Umbilical cord (tissue), 2 donors: ENCODE results near the gene TAPBP. TPM values are rescaled to one million over a fixed set of nuclear protein-coding genes. Genes with fewer than 3 reads are reported as not detected.
A peak's percentile ranks its signal among the peaks of the same experiment; 100 is the strongest.
"Not testable (repeated sequence)": the region's sequence is repeated elsewhere in the genome, so short reads cannot be mapped to it uniquely, and the experiment has no call there.

Source experiments
- DNase-seq: peaks from one replicate; pipeline ENCODE4 v3.0.0-alpha.2; 2015; ENCODE audit warnings: low spot score
- total RNA-seq: library from RNA; depleted of rRNA; stranded (reverse); fragments of >200 nt; gene quantifications from one replicate; pipeline ENCODE4 v1.2.3, GENCODE V29; 2014; ENCODE audit warnings: low replicate concordance; ENCODE audit not compliant: insufficient read depth

TAPBP gene
- total RNA-seq, 1 donor from 2014 or later = 29.4 TPM

DNA sequence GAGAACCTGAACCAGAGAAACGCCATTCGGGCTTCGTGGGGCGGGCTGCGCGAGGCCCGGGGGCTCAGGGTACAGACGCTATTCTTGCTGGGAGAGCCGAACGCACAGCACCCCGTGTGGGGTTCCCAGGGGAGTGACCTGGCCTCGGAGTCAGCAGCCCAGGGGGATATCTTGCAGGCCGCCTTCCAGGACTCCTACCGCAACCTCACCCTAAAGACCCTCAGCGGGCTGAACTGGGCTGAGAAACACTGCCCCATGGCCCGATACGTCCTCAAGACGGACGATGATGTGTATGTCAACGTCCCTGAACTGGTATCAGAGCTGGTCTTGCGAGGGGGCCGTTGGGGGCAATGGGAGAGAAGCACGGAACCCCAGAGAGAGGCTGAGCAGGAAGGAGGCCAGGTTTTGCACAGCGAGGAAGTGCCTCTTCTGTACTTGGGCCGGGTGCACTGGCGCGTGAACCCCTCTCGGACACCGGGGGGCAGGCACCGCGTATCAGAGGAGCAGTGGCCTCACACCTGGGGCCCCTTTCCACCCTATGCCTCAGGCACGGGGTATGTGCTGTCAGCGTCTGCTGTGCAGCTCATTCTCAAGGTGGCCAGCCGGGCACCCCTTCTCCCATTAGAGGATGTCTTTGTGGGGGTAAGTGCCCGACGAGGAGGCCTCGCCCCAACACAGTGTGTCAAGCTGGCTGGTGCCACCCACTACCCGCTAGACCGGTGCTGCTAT, 36.1 kb downstream of the TAPBP start:
- no peak for DNase-seq

DNA sequence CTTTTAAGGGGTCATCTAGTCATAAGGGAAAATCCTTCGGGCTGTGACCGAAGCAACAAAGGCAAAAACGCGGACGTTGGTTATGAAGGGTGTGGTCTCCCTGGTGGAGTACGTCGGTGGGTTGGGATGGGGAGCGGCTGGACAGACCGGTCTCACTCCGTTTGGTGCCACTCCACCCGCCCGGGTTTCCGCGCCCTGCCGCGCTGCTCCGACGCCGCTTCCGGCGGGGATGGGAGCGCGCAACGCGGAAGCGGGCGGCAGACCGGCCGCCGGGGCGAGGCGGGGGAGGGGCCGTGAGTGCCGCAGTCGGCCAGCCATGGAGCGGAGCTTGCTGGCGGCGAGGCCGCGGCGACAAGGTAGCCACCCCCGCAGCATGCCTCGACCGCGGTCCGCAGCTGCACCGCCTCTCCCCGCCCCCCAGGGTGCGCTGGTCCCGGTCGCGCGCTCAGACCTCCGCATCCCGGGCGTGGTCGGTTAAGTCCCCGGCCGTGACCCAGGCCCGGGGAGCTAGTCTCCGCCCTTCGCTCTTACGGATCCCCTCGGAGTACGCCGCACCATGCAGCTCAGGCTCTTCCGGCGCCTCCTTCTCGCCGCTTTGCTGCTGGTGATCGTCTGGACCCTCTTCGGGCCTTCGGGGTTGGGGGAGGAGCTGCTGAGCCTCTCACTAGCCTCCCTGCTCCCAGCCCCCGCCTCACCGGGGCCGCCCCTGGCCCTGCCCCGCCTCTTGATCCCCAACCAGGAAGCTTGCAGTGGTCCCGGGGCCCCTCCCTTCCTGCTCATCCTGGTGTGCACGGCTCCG, 36.8 kb downstream of the TAPBP start, which contains the start of gene B3GALT4:
B3GALT4 (plus strand) TSS at position 260 of the 799 bp plus-strand sequence; CDS start at position 557, 297 bp downstream.
- DNase-seq = peak; percentile 86

DNA sequence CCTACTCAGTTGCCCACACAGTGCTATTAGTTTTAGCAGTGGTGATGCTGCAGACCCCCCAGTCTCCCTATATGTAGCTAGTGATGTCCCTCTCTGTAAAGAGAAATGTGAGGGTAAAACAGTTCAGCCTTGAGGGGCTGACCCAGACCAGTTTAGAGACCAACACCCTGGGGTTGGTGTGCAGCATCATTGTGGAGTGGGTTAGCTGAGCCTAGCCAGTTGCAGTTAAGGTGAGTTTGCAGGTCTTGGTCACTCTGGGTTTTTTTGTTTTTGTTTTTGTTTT, 37.4 kb downstream of the TAPBP start:
- no peak for DNase-seq

DNA sequence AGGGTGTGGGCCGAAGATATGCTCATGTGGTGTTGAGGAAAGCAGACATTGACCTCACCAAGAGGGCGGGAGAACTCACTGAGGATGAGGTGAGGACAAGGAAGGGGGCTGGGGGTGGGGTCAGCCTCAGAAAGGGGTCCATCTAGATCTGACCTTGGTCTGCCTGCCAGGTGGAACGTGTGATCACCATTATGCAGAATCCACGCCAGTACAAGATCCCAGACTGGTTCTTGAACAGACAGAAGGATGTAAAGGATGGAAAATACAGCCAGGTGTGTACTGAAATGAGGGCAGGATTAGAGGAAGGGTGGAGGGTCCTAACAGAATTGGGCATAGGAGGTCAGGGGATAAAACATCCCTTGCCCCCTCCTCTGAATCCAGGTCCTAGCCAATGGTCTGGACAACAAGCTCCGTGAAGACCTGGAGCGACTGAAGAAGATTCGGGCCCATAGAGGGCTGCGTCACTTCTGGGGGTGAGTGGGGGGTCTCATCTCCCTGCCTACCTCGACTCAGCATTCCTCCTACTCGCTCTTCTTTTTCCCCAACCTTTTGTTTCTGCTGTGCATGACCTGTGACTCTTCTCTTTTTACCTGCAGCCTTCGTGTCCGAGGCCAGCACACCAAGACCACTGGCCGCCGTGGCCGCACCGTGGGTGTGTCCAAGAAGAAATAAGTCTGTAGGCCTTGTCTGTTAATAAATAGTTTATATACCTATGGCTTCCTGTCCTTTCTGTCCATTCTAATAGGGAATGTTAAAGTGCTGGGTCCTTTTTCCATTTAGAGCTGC, 37.9 kb downstream of the TAPBP start:
- not testable (repeated sequence) for DNase-seq

DNA sequence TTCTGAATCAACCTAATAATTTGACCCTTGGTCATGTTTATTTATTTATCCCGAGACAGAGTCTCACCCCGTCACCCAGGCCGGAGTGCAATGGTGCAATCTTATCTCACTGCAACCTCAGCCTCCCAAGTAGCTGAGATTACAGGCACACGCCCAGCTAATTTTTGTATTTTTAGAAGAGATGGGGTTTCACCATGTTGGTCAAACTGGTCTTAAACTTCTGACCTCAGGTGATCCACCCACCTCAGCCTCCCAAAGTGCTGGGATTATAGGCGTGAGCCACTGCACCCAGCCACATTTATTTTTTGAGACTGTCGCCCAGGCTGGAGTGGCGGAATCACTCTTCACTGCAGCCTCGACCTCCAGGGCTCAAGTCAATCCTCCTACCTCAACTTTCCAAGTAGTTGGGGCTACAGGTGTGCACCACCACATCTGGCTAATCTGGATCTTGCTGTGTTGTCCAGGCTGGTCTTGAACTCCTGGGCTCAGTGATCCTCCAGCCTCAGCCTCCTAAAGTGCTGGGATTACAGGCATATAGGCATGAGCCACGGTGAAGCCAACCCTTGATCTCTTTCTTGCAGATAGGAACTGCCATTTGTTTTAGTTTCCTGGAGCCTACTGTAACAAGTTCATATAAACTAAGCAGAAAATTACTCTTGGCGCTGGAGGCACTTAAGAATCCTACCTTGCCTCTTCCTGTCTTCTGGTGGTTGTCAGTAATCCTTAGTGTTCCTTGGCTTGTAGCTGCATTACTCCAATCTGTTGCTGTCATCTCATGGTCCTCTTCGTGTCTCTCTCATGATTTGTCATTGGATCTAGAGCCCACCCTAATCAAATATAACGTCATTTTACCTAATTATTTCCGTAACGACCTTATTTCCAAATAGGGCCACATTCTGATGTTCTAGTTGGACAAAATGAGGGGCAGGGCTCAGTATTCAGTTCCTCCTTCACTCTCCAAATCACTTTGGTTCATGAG, 39.7 kb downstream of the TAPBP start:
- DNase-seq = no peak

DNA sequence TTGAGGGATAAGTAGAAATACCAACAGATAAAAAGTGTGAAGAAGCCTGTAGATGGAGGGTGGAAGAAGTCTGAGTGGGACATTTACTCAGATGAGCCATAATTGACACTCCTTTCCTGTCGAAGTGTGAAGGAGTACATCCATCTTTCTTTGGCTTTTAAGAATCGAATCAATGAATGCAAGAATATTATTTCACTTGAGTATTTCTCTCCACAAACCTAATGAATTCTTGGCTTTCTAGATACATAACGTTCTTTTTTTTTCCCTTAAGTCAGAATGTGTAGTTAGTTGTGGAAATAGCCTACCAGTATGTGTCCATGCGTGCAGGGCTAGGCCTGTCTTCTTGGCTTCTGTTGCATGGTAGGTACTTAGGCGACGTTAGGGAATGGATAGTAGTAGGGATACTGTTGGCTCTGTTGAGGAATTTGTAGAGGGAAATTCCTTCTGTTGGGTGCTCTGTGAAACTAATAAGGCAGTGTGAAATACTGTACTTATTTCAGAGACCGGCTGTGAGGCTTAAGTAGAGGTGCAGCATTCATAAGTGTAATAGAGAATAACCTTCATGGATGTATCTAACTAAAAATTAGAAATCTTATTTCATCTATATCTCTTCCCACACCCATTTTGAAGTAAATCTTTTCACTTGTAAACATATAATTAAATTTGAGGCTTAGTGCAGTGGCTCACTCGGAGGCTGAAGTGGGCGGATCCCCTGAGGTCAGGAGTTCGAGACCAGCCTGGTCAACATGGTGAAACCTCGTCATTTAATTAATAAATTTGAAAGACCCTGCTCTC, 40.6 kb downstream of the TAPBP start:
- DNase-seq = no peak

DNA sequence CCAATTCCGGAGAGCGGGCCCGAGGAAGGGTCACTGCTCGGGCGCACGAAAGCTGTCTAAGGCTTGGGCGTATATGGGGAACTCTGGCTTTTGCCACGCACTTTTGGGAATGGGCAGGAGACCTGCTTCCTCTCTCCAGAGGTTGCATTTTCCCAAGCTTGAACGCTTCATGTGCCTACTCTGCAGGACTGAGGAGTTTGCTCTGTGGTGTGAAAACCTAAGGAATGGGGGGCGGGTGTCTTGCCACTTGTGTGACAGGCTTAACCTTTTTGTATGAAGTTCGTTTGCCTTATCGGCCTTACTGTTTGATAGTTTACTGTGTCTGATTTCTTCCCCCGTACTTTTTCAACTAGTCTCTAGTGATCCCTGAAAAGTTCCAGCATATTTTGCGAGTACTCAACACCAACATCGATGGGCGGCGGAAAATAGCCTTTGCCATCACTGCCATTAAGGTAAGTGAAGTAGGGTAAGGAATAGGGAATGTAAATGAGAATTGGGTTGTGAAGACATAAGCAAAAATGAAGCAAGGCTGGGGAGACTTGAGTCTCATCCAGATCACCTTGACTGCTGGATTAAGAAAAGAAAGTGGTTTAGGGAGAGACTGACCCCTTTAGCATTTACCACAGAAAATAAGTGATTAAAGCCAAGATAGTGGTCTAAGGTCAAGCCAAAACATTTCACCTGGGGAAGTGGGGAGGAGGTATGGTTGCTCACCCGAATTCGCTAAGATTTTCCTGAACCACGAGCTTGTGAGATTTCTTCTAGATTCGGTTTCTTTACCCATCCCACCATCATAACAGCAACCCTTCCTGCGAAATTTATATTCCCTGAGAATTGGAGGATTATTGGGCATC, 41.4 kb downstream of the TAPBP start:
- no peak for DNase-seq

DNA sequence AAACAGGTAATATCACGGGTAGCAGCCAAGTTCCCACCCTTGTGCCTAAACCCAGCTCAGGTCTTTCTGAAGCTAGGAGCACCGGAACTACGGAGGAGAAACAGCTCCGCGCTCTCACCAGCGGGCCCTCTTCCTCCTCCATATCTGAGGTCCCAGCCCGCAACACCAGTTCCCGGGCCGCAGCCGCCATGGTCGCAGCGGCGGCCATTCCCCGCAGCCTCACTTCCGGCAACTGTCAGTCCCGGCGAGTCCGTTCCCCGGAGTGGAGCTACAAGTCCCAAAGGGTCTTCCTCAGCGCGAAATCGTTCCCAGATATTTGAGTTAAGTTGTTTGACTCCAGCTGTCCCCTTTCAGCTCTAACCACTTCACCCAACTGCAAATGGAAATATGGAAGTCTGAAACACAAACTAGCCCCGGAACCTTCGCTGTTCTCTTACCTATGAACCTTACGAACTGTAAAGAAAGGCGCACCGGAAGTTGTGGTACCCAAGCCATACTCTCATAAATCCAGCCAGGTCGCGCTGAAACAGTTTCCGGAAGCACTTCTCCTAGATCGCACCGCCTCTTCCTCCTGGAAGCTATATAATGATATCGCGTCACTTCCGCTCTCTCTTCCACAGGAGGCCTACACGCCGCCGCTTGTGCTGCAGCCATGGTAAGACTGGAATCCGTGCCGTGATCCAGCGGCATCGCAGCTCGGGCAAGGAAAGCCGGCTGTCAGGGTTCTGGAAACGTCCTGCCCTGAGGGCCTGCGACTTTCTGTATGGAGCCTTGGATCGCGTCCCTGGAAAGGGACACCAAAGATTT, 42.2 kb downstream of the TAPBP start, which contains the start of the genes RPS18 and VPS52:
RPS18 (plus strand) TSS at position 608 of the 807 bp plus-strand sequence; CDS start at position 653, 45 bp downstream.
VPS52 (minus strand) TSS at position 409 of the 807 bp plus-strand sequence; CDS start at position 208, 201 bp downstream.
- DNase-seq = peak; percentile 99

DNA sequence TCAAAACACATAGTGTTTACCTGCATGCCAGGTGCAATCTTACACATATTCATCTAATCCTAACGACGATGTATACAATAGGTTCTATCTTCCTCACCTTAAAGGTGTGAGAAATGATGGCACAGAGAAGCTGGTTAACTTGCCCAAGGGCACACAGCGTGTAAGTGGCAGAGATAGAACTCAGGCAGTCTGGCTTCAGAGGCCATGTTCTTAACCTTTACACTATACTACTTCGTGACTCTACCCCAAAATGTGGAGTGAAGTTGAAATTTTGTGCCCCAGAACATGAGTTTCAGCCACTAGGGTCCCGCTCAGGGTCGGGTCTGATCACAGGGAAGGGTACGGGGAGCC, 42.8 kb downstream of the TAPBP start:
- no peak for DNase-seq

DNA sequence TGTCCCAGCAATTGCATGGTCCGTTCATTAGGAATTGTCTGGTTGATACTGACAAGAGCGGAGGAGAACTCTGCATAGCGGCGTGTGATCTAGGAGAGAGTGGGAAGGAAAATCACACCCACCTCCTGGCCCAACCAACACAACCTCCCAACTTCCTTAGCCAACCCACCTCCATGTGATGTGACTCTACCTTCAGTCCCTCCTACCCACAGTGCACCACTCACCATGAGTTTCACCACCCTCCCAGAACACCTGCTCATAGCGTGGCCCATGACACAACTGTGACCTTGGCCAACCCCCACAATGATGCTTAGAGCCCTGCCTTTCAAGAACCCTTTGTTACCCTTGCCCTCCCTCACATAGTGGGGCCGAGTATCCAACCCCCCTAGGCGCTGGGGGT, 49.9 kb downstream of the TAPBP start:
- DNase-seq = no peak

DNA sequence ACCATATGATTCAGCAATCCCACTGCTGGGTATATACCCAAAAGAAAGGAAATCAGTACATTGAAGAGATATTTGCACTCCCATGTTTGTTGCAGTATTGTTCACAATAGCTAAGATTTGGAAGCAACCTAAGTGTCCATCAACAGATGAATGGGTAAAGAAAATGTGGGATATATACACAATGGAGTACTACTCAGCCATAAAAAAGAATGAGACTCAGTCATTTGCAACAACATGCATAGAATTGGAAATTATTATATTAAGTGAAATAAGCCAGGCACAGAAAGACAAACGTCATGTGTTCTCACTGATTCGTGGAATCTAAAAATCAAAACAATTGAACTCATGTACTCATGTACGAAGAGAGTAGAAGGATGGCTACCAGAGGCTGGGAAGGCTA, 51.4 kb downstream of the TAPBP start:
- not testable (repeated sequence) for DNase-seq

DNA sequence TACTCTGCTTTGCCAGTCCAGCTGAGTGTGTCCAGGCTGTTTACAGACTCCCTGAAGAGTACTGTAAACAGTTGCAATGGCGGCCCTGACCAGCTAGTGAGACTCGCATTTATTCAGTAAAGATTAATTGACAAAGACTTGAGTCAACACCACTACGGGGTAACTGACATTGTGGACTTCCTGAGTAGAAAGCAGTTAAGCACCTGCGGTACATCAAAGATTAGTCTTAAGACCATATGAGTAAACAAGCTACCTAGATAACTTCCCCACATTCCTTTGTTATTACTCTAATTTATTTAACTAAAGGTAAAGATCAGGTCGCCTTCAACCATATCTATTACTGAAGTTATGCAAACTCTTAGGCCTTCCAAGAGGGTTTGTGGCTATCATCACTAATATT, 54.8 kb downstream of the TAPBP start:
- no peak for DNase-seq

DNA sequence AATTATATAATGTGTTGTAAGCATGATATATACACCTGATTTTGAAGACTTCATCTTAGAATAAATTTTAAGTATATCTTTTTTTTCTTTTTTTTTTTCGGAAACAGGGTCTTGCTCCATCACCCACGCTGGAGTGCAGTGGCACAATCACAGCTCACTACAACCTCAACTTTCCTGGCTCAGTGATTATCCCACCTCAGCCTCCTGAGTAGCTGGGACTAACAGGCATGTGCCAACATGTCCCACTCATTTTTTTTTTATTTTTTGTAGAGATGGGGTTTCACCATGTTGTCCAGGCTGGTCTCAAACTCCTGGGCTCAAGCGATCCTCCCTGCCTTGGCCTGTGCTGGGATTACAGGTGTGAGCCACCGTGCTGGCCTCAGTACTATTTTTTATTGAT, 59.3 kb downstream of the TAPBP start:
- DNase-seq = no peak

DNA sequence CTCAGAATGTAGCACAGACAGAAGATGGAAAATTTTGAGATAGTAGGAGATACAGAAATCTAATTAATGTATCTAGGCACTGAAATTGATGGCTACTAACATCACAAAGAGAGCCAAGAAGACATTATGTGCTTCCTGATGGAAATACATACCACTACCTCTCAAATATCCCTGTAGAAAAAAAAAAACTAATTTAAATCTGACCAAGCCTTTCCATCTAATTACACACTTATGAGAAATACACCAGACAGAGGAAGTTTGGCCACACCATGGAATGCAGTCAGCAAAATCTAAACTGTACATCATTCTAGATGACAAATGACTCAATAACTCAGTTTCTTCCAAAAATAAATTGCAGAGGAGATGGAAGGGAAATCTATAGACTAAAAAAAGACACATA, 61.1 kb downstream of the TAPBP start:
- no peak for DNase-seq

DNA sequence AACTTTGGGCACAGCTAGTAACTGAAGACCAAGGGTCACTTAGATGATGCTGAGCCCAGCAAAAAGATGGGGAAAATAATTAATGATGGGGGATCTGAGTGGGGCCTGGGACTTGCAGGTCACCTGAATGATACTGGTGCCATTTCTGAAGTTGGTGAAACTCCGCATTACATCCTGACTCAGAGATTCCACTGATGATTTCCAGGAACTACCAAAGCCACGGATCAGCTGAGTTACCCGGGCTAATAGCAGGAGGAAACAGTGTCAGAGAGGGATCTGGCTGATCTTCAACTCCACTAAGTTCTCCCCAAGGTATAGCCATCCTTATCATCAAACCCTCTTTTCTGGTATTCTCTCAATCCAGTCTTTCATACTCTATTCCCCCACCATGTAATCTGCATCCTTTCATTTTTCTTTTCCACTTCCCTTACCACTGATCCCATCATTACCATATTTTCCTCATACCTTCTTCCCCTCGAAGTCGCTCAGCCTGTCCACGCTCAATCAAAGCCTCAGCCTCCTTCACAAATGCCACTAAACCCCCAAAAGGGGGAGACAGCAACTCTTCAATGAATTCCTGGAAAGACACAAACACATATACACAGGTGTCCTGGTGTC, 62.4 kb downstream of the TAPBP start:
- DNase-seq = no peak

DNA sequence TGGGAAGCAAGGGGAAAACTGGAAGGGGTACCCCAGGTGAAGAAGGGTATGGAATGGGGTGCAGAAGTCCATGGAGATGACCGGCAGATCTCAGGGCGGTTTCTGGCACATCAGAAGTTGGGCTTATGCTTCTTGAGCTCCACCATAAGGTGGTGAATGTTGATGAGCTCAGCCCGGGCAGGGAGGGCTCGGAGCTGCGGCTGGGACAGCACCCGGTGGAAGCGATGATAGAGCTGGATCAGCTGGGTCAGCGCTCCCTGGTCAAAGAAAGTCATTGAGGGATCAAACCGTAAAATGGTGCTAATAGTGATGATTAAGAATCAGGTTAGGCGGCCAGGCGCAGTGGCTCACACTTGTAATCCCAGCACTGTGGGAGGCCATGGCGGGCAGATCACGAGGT, 63.1 kb downstream of the TAPBP start:
- DNase-seq = no peak

DNA sequence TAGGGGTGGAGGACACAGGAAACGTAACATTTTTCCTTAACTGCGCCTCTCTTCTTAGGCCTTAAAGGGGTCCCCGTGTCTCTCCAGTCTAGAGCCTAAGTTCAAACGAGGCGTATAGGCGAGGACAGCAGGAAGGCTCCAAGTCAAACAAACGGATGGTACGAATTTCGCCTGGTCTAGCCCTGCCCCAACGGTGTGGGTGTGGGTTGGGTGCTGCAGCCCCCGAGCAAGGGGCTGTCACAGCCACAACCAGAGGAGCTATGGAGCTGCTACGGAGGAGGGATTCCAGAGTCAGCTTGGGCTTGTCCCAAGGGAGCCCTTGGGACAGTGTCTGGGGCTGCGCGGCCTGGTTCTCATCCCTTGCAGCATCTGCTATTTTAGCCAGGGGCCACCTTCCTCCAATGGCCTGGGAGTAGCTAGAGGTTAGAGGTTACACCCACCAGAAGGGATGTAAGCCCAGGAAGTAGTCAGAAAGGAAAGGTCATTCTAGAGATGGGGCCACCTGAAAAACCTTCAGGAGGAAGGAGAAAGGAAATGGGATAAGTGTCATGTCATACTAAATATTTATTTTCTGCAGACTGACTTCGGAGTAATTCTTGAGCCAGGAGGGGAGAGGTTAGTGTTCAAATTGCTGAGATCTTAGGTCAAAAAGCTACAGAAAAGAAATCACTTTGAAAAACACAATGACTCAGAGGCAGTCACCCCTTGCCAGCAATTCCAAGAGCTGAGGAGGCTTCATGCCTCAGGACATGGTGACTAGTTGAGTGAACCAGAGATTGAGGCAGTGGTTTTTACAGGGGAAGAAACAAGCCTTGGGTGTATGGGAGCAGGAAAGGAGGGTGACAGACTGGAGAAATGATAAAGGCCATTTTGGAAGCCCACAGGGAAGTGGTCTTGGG, 63.9 kb downstream of the TAPBP start:
- no peak for DNase-seq
